GM21717 (cell line): Measurements from ENCODE around the gene EP400.
"Not testable (repeated sequence)": the region's sequence is repeated elsewhere in the genome, so short reads cannot be mapped to it uniquely, and the experiment has no call there.

Source experiments
- ATAC-seq: cut with Tn5 transposase; IDR thresholded peaks from one replicate; pipeline ENCODE4 v1.9.1; 2021; ENCODE audit warnings: mild to moderate bottlenecking, moderate library complexity; ENCODE audit not compliant: unreplicated experiment

EP400 gene

GRCh38 chr12:131947482-131948027 is 2.2 kb upstream of the EP400 start:
- ATAC-seq = no peak

- ATAC-seq = no peak
These were observed 1.5 kb upstream of the EP400 start for GRCh38 chr12:131948166-131948712.

- ATAC-seq = not testable (repeated sequence)
These were observed 870 bp upstream of the EP400 start for GRCh38 chr12:131948713-131949430.

- ATAC-seq = peak; percentile 30
These were observed 606 bp downstream of the EP400 start for GRCh38 chr12:131950182-131950913.

GRCh38 chr12:131953810-131954209 is 4.1 kb downstream of the EP400 start:
- ATAC-seq = not testable (repeated sequence)

GRCh38 chr12:131954460-131954859 is 4.7 kb downstream of the EP400 start:
- not testable (repeated sequence) for ATAC-seq

GRCh38 chr12:131959116-131959515 is 9.4 kb downstream of the EP400 start:
- no peak for ATAC-seq

- ATAC-seq = no peak
These were observed 10.2 kb downstream of the EP400 start for GRCh38 chr12:131959641-131960589.

GRCh38 chr12:131960590-131961325 is 11.0 kb downstream of the EP400 start:
- not testable (repeated sequence) for ATAC-seq

- not testable (repeated sequence) for ATAC-seq
These were observed 11.6 kb downstream of the EP400 start for GRCh38 chr12:131961328-131961727.

- no peak for ATAC-seq
These were observed 12.3 kb downstream of the EP400 start for GRCh38 chr12:131962069-131962468.

- ATAC-seq = no peak
These were observed 13.6 kb downstream of the EP400 start for GRCh38 chr12:131963381-131963780.

- ATAC-seq = no peak
These were observed 15.3 kb downstream of the EP400 start for GRCh38 chr12:131965073-131965472.

GRCh38 chr12:131971226-131971625 is 21.5 kb downstream of the EP400 start:
- ATAC-seq = no peak

GRCh38 chr12:131975228-131975627 is 25.5 kb downstream of the EP400 start:
- no peak for ATAC-seq

GRCh38 chr12:131979606-131980005 is 29.9 kb downstream of the EP400 start:
- ATAC-seq = no peak

GRCh38 chr12:131980263-131980662 is 30.5 kb downstream of the EP400 start:
- no peak for ATAC-seq

GRCh38 chr12:131981388-131981787 is 31.6 kb downstream of the EP400 start:
- no peak for ATAC-seq

- ATAC-seq = no peak
These were observed 32.3 kb downstream of the EP400 start for GRCh38 chr12:131982041-131982440.

- ATAC-seq = no peak
These were observed 33.3 kb downstream of the EP400 start for GRCh38 chr12:131983026-131983425.
